Heart left ventricle (tissue), 16 donors: ENCODE results near the gene ARHGAP20. TPM values are rescaled to one million over a fixed set of nuclear protein-coding genes. Genes with fewer than 3 reads are reported as not detected.

Experiments used
- ATAC-seq, 4 donors: fragments of 200-7000 bp; cut with Tn5 transposase; one replicate each; pipeline ENCODE4 v1.9.1; 2020 to 2022; ENCODE audit warnings: moderate library complexity in 4 of 4, mild to moderate bottlenecking in 3 of 4, moderate number of reproducible peaks in 1 of 4
- DNase-seq, 5 donors: peaks; one replicate each; pipeline ENCODE4 v3.0.0-alpha.2; 2020
- H3K27ac ChIP-seq, 12 donors: fragments of 200-600 bp; sonication (generic) in 4 of 12; one replicate each; pipeline versions ENCODE4 v1.5.0 to v1.8.0; 2016 to 2022; ENCODE audit warnings: mild to moderate bottlenecking in 2 of 12
- H3K27me3 ChIP-seq, 9 donors: fragments of 200-600 bp; sonication (generic) in 2 of 9; one replicate each; pipeline versions ENCODE4 v1.5.1 to v1.8.0; 2016 to 2022; ENCODE audit warnings: mild to moderate bottlenecking in 3 of 9
- H3K36me3 ChIP-seq, 9 donors: fragments of 200-600 bp; sonication (generic) in 2 of 9; one replicate each; pipeline versions ENCODE4 v1.5.0 to v1.8.0; 2018 to 2022; ENCODE audit warnings: mild to moderate bottlenecking in 2 of 9
- H3K4me1 ChIP-seq, 12 donors: fragments of 200-600 bp; sonication (generic) in 4 of 12; one replicate each; pipeline versions ENCODE4 v1.5.0 to v1.8.0; 2016 to 2022; ENCODE audit warnings: mild to moderate bottlenecking in 3 of 12
- H3K4me3 ChIP-seq, 12 donors: fragments of 200-600 bp; sonication (generic) in 4 of 12; one replicate each; pipeline versions ENCODE4 v1.5.0 to v1.8.0; 2017 to 2022; ENCODE audit warnings: mild to moderate bottlenecking in 9 of 12, moderate library complexity in 4 of 12
- H3K9me3 ChIP-seq, 12 donors: fragments of 200-600 bp; sonication (generic) in 4 of 12; one replicate each; pipeline versions ENCODE4 v1.5.0 to v1.8.0; 2016 to 2022; ENCODE audit warnings: mild to moderate bottlenecking in 1 of 12
- CTCF ChIP-seq, 12 donors: fragments of 200-600 bp; sonication (generic) in 4 of 12; IDR thresholded peaks; one replicate each; pipeline versions ENCODE4 v1.5.0 to v1.8.0; 2018 to 2022; ENCODE audit warnings: antibody characterized with exemption in 12 of 12, mild to moderate bottlenecking in 5 of 12
- POLR2A ChIP-seq, 2 donors: fragments of 450-650 bp; IDR thresholded peaks; one replicate each; pipeline ENCODE4 v1.6.1; 2017; ENCODE audit warnings: antibody characterized with exemption in 2 of 2, mild to moderate bottlenecking in 2 of 2, moderate library complexity in 2 of 2
- WGBS, 4 donors: extraction: QIAGEN DNeasy Blood & Tissue Kit in 2 of 4; methylation state at CpG; one replicate each; pipeline versions ENCODE4 v1.1.5 to v1.1.7; 2013 to 2018; 5-methylcytosine and 5-hydroxymethylcytosine counted together
- intact Hi-C, 10 donors: fragments of 100-400 bp; cut with DNase I; formaldehyde crosslinking; loops; one replicate each; pipeline versions ENCODE4 v1.11.1 to v1.14.2; 2022
- polyA plus RNA-seq, 2 donors: library from polyadenylated mRNA; stranded (reverse); fragments of 200-250 nt; gene quantifications; one replicate each; pipeline ENCODE4 v1.2.3, GENCODE V29; 2013
- total RNA-seq, 9 donors: library from RNA; depleted of rRNA in 2 of 9; stranded (reverse); fragments of >200 nt in 2 of 9; fragmentation: NEBNext Ultra II Directional in 3 of 9; extraction: Animal tissue kit (Norgen Biotek cat#: 25700) in 3 of 9; gene quantifications; one replicate each; pipeline versions ENCODE4 v1.1.0 to v1.2.4, GENCODE V29; 2016 to 2023
- donor health status: ischemic (EF 13 %, LVEDD 7.1; RV severe dilation, severe dysfunction).
- donor health status: healthy with polysubstance abuse.
- donor health status: DM: no; HTN: yes; CAD: no.
- donor health status: DM: no; HTN: no; CAD: no.
- donor health status: ischemic (EF 25% LVEDD 6.9; RV normal size, moderate dysfunction).
- donor health status: ischemic (EF 25% LVEDD 5.7; RV mildly dilated, moderate dysfunction).
- donor health status: healthy.
- donor health status: DM: yes; HTN: yes; CAD: no.
- donor health status: ischemic (EF 35%, LVEDD 5.7; RV mildly dilated, moderate dysfunction).
- donor health status: nonischemic (EF 11% LVEDD 7.7; RV severe dilation, severe dysfunction).
- donor health status: DM: yes; HTN: yes; CAD: no.
- donor health status: PGD.
- donor health status: ischemic (EF 29% LVEDD 5.4; RV normal size, mild dysfunction).
- donor health status: nonischemic (EF 23%, LVEDD 6.1; RV moderate dilation, normal function).

ARHGAP20 gene
- total and polyA plus RNA-seq, 11 donors = 0.05 to 2.1 (median 0.28) TPM

- no peak for DNase-seq
- Histone ChIP-seq H3K27me3 (peaks cover 0 to 20% (median 0%) of the 10 kb centered on the region in 9 donors), H3K27ac (no peak overlapping the region), H3K4me3 (no peak overlapping the region), H3K36me3 (no peaks in the 10 kb centered on the region), H3K9me3 (no peaks in the 10 kb centered on the region), H3K4me1 (no peaks in the 10 kb centered on the region)
- ATAC-seq = no peak
- no peak for TF ChIP-seq POLR2A (IDR thresholded peaks at IDR 0.05)
- TF ChIP-seq CTCF (IDR thresholded peaks at IDR 0.05) = no peak
- intact Hi-C loops = no loop called here
- 59 to 63% (median 60%) methylated on average over 2 of the region's 2 CpGs for WGBS, 4 donors
Measured at GRCh38 chr11:110736171-110736553, 23.9 kb upstream of the ARHGAP20 start.

GRCh38 chr11:110735455-110736170 is 23.4 kb upstream of the ARHGAP20 start:
- Histone ChIP-seq H3K4me3 (no peak overlapping the region), H3K27ac (no peak overlapping the region), H3K36me3 (no peaks in the 10 kb centered on the region), H3K9me3 (no peaks in the 10 kb centered on the region), H3K27me3 (peaks cover 0 to 20% (median 0%) of the 10 kb centered on the region in 9 donors), H3K4me1 (no peaks in the 10 kb centered on the region)
- no peak for DNase-seq
- TF ChIP-seq CTCF (IDR thresholded peaks at IDR 0.05) (no peak), POLR2A (IDR thresholded peaks at IDR 0.05) (no peak)
- intact Hi-C loops = no loop called here
- ATAC-seq = no peak

GRCh38 chr11:110734790-110735189 is 22.6 kb upstream of the ARHGAP20 start:
- no peak overlapping the region for H3K27ac ChIP-seq
- peaks cover 0 to 20% (median 0%) of the 10 kb centered on the region in 9 donors for H3K27me3 ChIP-seq
- DNase-seq = no peak
- intact Hi-C loops = no loop called here
- no peaks in the 10 kb centered on the region for H3K4me1 ChIP-seq
- ATAC-seq = no peak
- WGBS, 4 donors = 40 to 87% (median 86%) methylated on average over 2 of the region's 2 CpGs
- no peaks in the 10 kb centered on the region for H3K36me3 ChIP-seq
- no peak for TF ChIP-seq CTCF (IDR thresholded peaks at IDR 0.05)
- TF ChIP-seq POLR2A (IDR thresholded peaks at IDR 0.05) = no peak
- H3K4me3 ChIP-seq = no peak overlapping the region
- H3K9me3 ChIP-seq = no peaks in the 10 kb centered on the region

- no peak overlapping the region for H3K4me3 ChIP-seq
- H3K27ac ChIP-seq = no peak overlapping the region
- WGBS, 4 donors = 63 to 83% (median 76%) methylated on average over 1 of the region's 1 CpG
- ATAC-seq = no peak
- peaks cover 0 to 9% (median 0%) of the 10 kb centered on the region in 12 donors for H3K9me3 ChIP-seq
- no peaks in the 10 kb centered on the region for H3K4me1 ChIP-seq
- peaks cover 0 to 17% (median 0%) of the 10 kb centered on the region in 9 donors for H3K27me3 ChIP-seq
- no peaks in the 10 kb centered on the region for H3K36me3 ChIP-seq
- no peak for DNase-seq
- no peak for TF ChIP-seq POLR2A (IDR thresholded peaks at IDR 0.05)
- intact Hi-C loops = no loop called here
Measured at GRCh38 chr11:110730773-110731172, 18.5 kb upstream of the ARHGAP20 start.

GRCh38 chr11:110728883-110729282 is 16.6 kb upstream of the ARHGAP20 start:
- Histone ChIP-seq H3K4me3 (no peak overlapping the region), H3K36me3 (no peaks in the 10 kb centered on the region), H3K4me1 (no peaks in the 10 kb centered on the region), H3K9me3 (peaks cover 0 to 11% (median 0%) of the 10 kb centered on the region in 12 donors), H3K27me3 (peaks cover 0 to 15% (median 0%) of the 10 kb centered on the region in 9 donors), H3K27ac (no peak overlapping the region)
- intact Hi-C loops = no loop called here
- ATAC-seq = no peak
- no peak for DNase-seq
- TF ChIP-seq POLR2A (IDR thresholded peaks at IDR 0.05) (no peak), CTCF (IDR thresholded peaks at IDR 0.05) (no peak)
- WGBS, 4 donors = 69 to 85% (median 80%) methylated on average over 3 of the region's 3 CpGs
